22Rv1 (cell line): Measurements from ENCODE around the gene WIZ.

Experiments used
- ZFX ChIP-seq: fragments of 450-650 bp; IDR thresholded peaks from 2 replicates; pipeline ENCODE4 v1.6.1; 2017; ENCODE audit warnings: antibody characterized with exemption, borderline replicate concordance
- TF ChIP-seq, protein P1 (sequence below): fragments of 450-650 bp; IDR thresholded peaks from 2 replicates; pipeline ENCODE4 v1.5.1; 2017; ENCODE audit warnings: mild to moderate bottlenecking

DNA sequence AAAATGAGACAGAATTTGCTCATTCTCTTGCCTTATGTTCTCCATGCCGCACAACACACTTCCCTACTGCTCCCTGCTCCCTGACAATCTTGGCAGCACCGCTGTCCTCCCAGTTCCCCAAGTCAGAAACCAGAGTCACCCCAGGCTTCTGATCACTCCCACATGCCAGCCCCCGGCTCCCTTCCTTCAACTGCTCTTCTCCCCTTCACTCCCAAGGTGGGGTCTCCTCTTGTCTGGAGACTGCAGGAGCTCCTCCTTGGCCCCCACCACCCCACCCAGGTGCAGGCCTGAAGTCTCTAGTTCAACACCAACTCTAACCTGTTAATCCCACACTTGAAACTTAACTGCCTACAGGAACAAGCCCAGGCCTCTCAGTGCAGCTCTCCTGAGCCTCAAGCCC is 53.3 kb downstream of the WIZ start:
- TF ChIP-seq, protein P1, sequence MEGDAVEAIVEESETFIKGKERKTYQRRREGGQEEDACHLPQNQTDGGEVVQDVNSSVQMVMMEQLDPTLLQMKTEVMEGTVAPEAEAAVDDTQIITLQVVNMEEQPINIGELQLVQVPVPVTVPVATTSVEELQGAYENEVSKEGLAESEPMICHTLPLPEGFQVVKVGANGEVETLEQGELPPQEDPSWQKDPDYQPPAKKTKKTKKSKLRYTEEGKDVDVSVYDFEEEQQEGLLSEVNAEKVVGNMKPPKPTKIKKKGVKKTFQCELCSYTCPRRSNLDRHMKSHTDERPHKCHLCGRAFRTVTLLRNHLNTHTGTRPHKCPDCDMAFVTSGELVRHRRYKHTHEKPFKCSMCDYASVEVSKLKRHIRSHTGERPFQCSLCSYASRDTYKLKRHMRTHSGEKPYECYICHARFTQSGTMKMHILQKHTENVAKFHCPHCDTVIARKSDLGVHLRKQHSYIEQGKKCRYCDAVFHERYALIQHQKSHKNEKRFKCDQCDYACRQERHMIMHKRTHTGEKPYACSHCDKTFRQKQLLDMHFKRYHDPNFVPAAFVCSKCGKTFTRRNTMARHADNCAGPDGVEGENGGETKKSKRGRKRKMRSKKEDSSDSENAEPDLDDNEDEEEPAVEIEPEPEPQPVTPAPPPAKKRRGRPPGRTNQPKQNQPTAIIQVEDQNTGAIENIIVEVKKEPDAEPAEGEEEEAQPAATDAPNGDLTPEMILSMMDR, result no peak
- TF ChIP-seq ZFX, result no peak
